ACC112 (cell line): ENCODE data around the gene TRIM74.
"Not testable (repeated sequence)": the region's sequence is repeated elsewhere in the genome, so short reads cannot be mapped to it uniquely, and the experiment has no call there.

Source experiments
- H2AFZ ChIP-seq: fragments of 200-600 bp; sonication (generic); one replicate; pipeline ENCODE4 v1.6.0; 2017; ENCODE audit warnings: antibody characterized with exemption, low read length; ENCODE audit not compliant: unreplicated experiment
- H3K27ac ChIP-seq: fragments of 200-600 bp; sonication (generic); 2 replicates; pipeline ENCODE4 v1.5.1; 2014; ENCODE audit warnings: low read depth, mild to moderate bottlenecking, antibody characterized with exemption, low read length, moderate library complexity
- H3K27me3 ChIP-seq: fragments of 200-600 bp; sonication (generic); 2 replicates; pipeline ENCODE4 v1.6.1; 2014; ENCODE audit warnings: mild to moderate bottlenecking, antibody characterized with exemption, low read length, moderate library complexity, mixed read lengths; ENCODE audit not compliant: insufficient read depth
- H3K36me3 ChIP-seq: fragments of 200-600 bp; sonication (generic); 2 replicates; pipeline ENCODE4 v1.6.1; 2016; ENCODE audit warnings: mild to moderate bottlenecking, antibody characterized with exemption, low read length, moderate library complexity, mixed read lengths; ENCODE audit not compliant: insufficient read depth
- H3K4me1 ChIP-seq: fragments of 200-600 bp; sonication (generic); one replicate; pipeline ENCODE4 v1.6.1; 2016; ENCODE audit warnings: low read length, mixed read lengths; ENCODE audit not compliant: insufficient read depth, unreplicated experiment, control insufficient read depth
- H3K4me3 ChIP-seq: fragments of 200-600 bp; sonication (generic); 2 replicates; pipeline ENCODE4 v1.5.1; 2014; ENCODE audit warnings: mild to moderate bottlenecking, low read depth, low read length
- H3K79me2 ChIP-seq: fragments of 200-600 bp; sonication (generic); one replicate; pipeline ENCODE4 v1.6.0; 2016; ENCODE audit warnings: low read length; ENCODE audit not compliant: control insufficient read depth, unreplicated experiment, insufficient read depth

TRIM74 gene

GRCh38 chr7:72975656-72976286 is 6.5 kb upstream of the TRIM74 start:
- H3K4me3 ChIP-seq, H3K4me1 ChIP-seq, H3K79me2 ChIP-seq, H3K36me3 ChIP-seq, H3K27me3 ChIP-seq, H2AFZ ChIP-seq, H3K27ac ChIP-seq: not testable (repeated sequence)

GRCh38 chr7:72974781-72975180 is 5.5 kb upstream of the TRIM74 start:
- H2AFZ ChIP-seq, H3K79me2 ChIP-seq, H3K27me3 ChIP-seq, H3K27ac ChIP-seq, H3K4me1 ChIP-seq, H3K36me3 ChIP-seq, H3K4me3 ChIP-seq: not testable (repeated sequence)

GRCh38 chr7:72971505-72971904 is 2.2 kb upstream of the TRIM74 start:
- not testable (repeated sequence) for H2AFZ ChIP-seq, H3K79me2 ChIP-seq, H3K36me3 ChIP-seq, H3K27me3 ChIP-seq, H3K27ac ChIP-seq, H3K4me3 ChIP-seq, H3K4me1 ChIP-seq

- H2AFZ ChIP-seq, H3K27ac ChIP-seq, H3K79me2 ChIP-seq, H3K4me3 ChIP-seq, H3K4me1 ChIP-seq, H3K36me3 ChIP-seq, H3K27me3 ChIP-seq: not testable (repeated sequence)
These were observed 422 bp upstream of the TRIM74 start for GRCh38 chr7:72969688-72970087.

- H3K27ac ChIP-seq, H2AFZ ChIP-seq, H3K79me2 ChIP-seq: not testable (repeated sequence)
These were observed 2.4 kb downstream of the TRIM74 start for GRCh38 chr7:72966892-72967291.

GRCh38 chr7:72965186-72965975 is 3.9 kb downstream of the TRIM74 start:
- not testable (repeated sequence) for H3K27ac ChIP-seq

More at GRCh38 chr7:72966892-72967291, 2.4 kb downstream of the TRIM74 start:
- not testable (repeated sequence) for H3K4me1 ChIP-seq, H3K27me3 ChIP-seq, H3K4me3 ChIP-seq, H3K36me3 ChIP-seq

GRCh38 chr7:72963056-72963455 is 6.2 kb downstream of the TRIM74 start:
- H3K79me2 ChIP-seq, H2AFZ ChIP-seq, H3K4me1 ChIP-seq, H3K4me3 ChIP-seq, H3K27ac ChIP-seq, H3K36me3 ChIP-seq, H3K27me3 ChIP-seq: not testable (repeated sequence)

More at GRCh38 chr7:72965186-72965975, 3.9 kb downstream of the TRIM74 start:
- not testable (repeated sequence) for H3K79me2 ChIP-seq, H3K36me3 ChIP-seq, H3K27me3 ChIP-seq, H2AFZ ChIP-seq, H3K4me1 ChIP-seq, H3K4me3 ChIP-seq

GRCh38 chr7:72961346-72961650 is 8.0 kb downstream of the TRIM74 start:
- H3K4me1 ChIP-seq, H3K27ac ChIP-seq, H3K27me3 ChIP-seq, H3K4me3 ChIP-seq, H3K79me2 ChIP-seq, H2AFZ ChIP-seq, H3K36me3 ChIP-seq: not testable (repeated sequence)

- H3K4me3 ChIP-seq, H3K36me3 ChIP-seq, H2AFZ ChIP-seq, H3K27ac ChIP-seq, H3K79me2 ChIP-seq, H3K27me3 ChIP-seq, H3K4me1 ChIP-seq: not testable (repeated sequence)
These were observed 8.5 kb downstream of the TRIM74 start for GRCh38 chr7:72960626-72961345.

- H2AFZ ChIP-seq, H3K36me3 ChIP-seq: not testable (repeated sequence)
These were observed 9.2 kb downstream of the TRIM74 start for GRCh38 chr7:72960029-72960428.

More at GRCh38 chr7:72960029-72960428, 9.2 kb downstream of the TRIM74 start:
- not testable (repeated sequence) for H3K79me2 ChIP-seq, H3K4me3 ChIP-seq, H3K27me3 ChIP-seq, H3K27ac ChIP-seq, H3K4me1 ChIP-seq
